NCI-H146 (cell line): ENCODE results near the gene PLCB3.

Source experiments
- DNase-seq: peaks from one replicate; lab custom pipeline; 2025; lab: John Stamatoyannopoulos, UW

Gene PLCB3

GRCh38 chr11:64251016-64251752, at the start of gene PLCB3:
TSS of gene PLCB3 (plus strand) at chr11:64251530. CDS start at chr11:64251650, 120 bp downstream.
- peak; percentile 63 for DNase-seq

- no peak for DNase-seq
Measured at GRCh38 chr11:64201543-64201942, 49.8 kb upstream of the PLCB3 start.

- DNase-seq, result no peak
Measured at GRCh38 chr11:64202992-64203391, 48.3 kb upstream of the PLCB3 start.

- no peak for DNase-seq
Measured at GRCh38 chr11:64203421-64204079, 47.8 kb upstream of the PLCB3 start.

- no peak for DNase-seq
Measured at GRCh38 chr11:64204080-64204440, 47.3 kb upstream of the PLCB3 start.

- peak; percentile 68 for DNase-seq
Measured at GRCh38 chr11:64204464-64204989, 46.8 kb upstream of the PLCB3 start.

GRCh38 chr11:64206457-64207255, 44.7 kb upstream of the PLCB3 start, which contains the start of gene FERMT3:
TSS of gene FERMT3 (plus strand) at chr11:64206721. CDS start at chr11:64207365, 644 bp downstream.
- no peak for DNase-seq

GRCh38 chr11:64207256-64208085, 43.9 kb upstream of the PLCB3 start:
- no peak for DNase-seq

GRCh38 chr11:64208086-64208795, 43.1 kb upstream of the PLCB3 start:
- no peak for DNase-seq

GRCh38 chr11:64208796-64209562, 42.4 kb upstream of the PLCB3 start:
- DNase-seq, result no peak

GRCh38 chr11:64209563-64209843, 41.8 kb upstream of the PLCB3 start:
- no peak for DNase-seq

- no peak for DNase-seq
Measured at GRCh38 chr11:64210301-64211020, 40.9 kb upstream of the PLCB3 start.

- DNase-seq, result no peak
Measured at GRCh38 chr11:64211181-64211872, 40.0 kb upstream of the PLCB3 start.

GRCh38 chr11:64216879-64217278, 34.5 kb upstream of the PLCB3 start:
- no peak for DNase-seq

GRCh38 chr11:64218628-64219353, 32.5 kb upstream of the PLCB3 start:
- DNase-seq, result no peak

- no peak for DNase-seq
Measured at GRCh38 chr11:64219354-64219684, 32.0 kb upstream of the PLCB3 start.

GRCh38 chr11:64219755-64220154, 31.6 kb upstream of the PLCB3 start:
- DNase-seq, result no peak

- DNase-seq, result no peak
Measured at GRCh38 chr11:64220271-64220670, 31.1 kb upstream of the PLCB3 start.

GRCh38 chr11:64220798-64221197, 30.5 kb upstream of the PLCB3 start:
- no peak for DNase-seq
